Skin of body (tissue), 2 donors: Measurements from ENCODE around the gene NEURL2. TPM values are rescaled to one million over a fixed set of nuclear protein-coding genes. Genes with fewer than 3 reads are reported as not detected.
A peak's percentile ranks its signal among the peaks of the same experiment; 100 is the strongest.

Source experiments
- DNase-seq: peaks from one replicate; lab custom pipeline; 2025; lab: John Stamatoyannopoulos, UW
- total RNA-seq: library from RNA; depleted of rRNA; stranded (reverse); fragments of >200 nt; gene quantifications from one replicate; pipeline ENCODE4 v1.2.3, GENCODE V29; 2014

Gene NEURL2
- total RNA-seq, 1 donor from 2014 or later = 2.9 TPM

GRCh38 chr20:45920462-45921336 lies 29.7 kb upstream of the NEURL2 start:
- DNase-seq = no peak

GRCh38 chr20:45919542-45920399 lies 28.8 kb upstream of the NEURL2 start:
- DNase-seq = no peak

- no peak for DNase-seq
These were observed 27.9 kb upstream of the NEURL2 start for GRCh38 chr20:45918779-45919537.

GRCh38 chr20:45918182-45918737 lies 27.3 kb upstream of the NEURL2 start:
- peak; percentile 63 for DNase-seq

GRCh38 chr20:45917790-45918141 lies 26.8 kb upstream of the NEURL2 start:
- DNase-seq = peak; percentile 89

GRCh38 chr20:45913116-45913515 lies 22.1 kb upstream of the NEURL2 start:
- DNase-seq = no peak

- DNase-seq = no peak
These were observed 21.3 kb upstream of the NEURL2 start for GRCh38 chr20:45912344-45912682.

- peak; percentile 51 for DNase-seq
These were observed 20.7 kb upstream of the NEURL2 start, which contains the start of gene PLTP for GRCh38 chr20:45911486-45912343. PLTP (minus strand) TSS chr20:45912155; CDS start chr20:45911452, 703 bp downstream.

GRCh38 chr20:45910670-45911485 lies 19.9 kb upstream of the NEURL2 start:
- DNase-seq = peak; percentile 95

GRCh38 chr20:45909817-45910669 lies 19.0 kb upstream of the NEURL2 start:
- no peak for DNase-seq

GRCh38 chr20:45909336-45909808 lies 18.4 kb upstream of the NEURL2 start:
- no peak for DNase-seq

- no peak for DNase-seq
These were observed 17.1 kb upstream of the NEURL2 start for GRCh38 chr20:45908084-45908483.

- DNase-seq = no peak
These were observed 16.4 kb upstream of the NEURL2 start for GRCh38 chr20:45907219-45907948.

- DNase-seq = no peak
These were observed 14.6 kb upstream of the NEURL2 start for GRCh38 chr20:45905505-45906079.

- no peak for DNase-seq
These were observed 13.8 kb upstream of the NEURL2 start for GRCh38 chr20:45904583-45905504.

GRCh38 chr20:45902199-45902701 lies 11.2 kb upstream of the NEURL2 start:
- DNase-seq = no peak
